Gastroesophageal sphincter (tissue), 4 donors: ENCODE results near the gene SQSTM1. TPM values are rescaled to one million over a fixed set of nuclear protein-coding genes. Genes with fewer than 3 reads are reported as not detected.
"Not testable (repeated sequence)": the region's sequence is repeated elsewhere in the genome, so short reads cannot be mapped to it uniquely, and the experiment has no call there.

ENCODE experiments used
- ATAC-seq: fragments of 150-250 bp; one replicate; pipeline ENCODE4 v1.9.1; 2016; ENCODE audit warnings: mild to moderate bottlenecking, moderate library complexity
- H3K27ac ChIP-seq, 4 donors: fragments of 200-600 bp; sonication (generic) in 3 of 4; 1 replicate in 3 of 4; 2 replicates in 1 of 4; pipeline ENCODE4 v1.5.1; 2016 to 2019
- H3K27me3 ChIP-seq: fragments of 200-600 bp; sonication (generic); one replicate; pipeline ENCODE4 v1.5.1; 2019
- H3K36me3 ChIP-seq, 2 donors: fragments of 200-600 bp; sonication (generic); one replicate each; pipeline ENCODE4 v1.5.1; 2019; ENCODE audit warnings: control low read depth in 1 of 2
- H3K4me1 ChIP-seq, 3 donors: fragments of 200-600 bp; sonication (generic); 1 replicate in 2 of 3; 2 replicates in 1 of 3; pipeline ENCODE4 v1.5.1; 2016 to 2019; ENCODE audit warnings: control low read depth in 2 of 3
- H3K4me3 ChIP-seq, 2 donors: fragments of 200-600 bp; sonication (generic); one replicate each; pipeline ENCODE4 v1.5.1; 2019; ENCODE audit warnings: mild to moderate bottlenecking in 1 of 2, moderate library complexity in 1 of 2
- H3K9me3 ChIP-seq, 3 donors: fragments of 200-600 bp; sonication (generic); one replicate each; pipeline ENCODE4 v1.5.1; 2017 to 2019; ENCODE audit warnings: control low read depth in 2 of 3
- EP300 ChIP-seq: sonication (generic); formaldehyde crosslinking; IDR thresholded peaks from one replicate; pipeline ENCODE4 v1.6.1; 2017; ENCODE audit warnings: antibody characterized with exemption, mild to moderate bottlenecking
- POLR2A ChIP-seq, 2 donors: fragments of 450-650 bp; IDR thresholded peaks; one replicate each; pipeline ENCODE4 v1.6.1; 2017; ENCODE audit warnings: antibody characterized with exemption in 2 of 2, mild to moderate bottlenecking in 2 of 2, moderate library complexity in 1 of 2
- POLR2AphosphoS5 ChIP-seq: sonication (generic); formaldehyde crosslinking; IDR thresholded peaks from one replicate; pipeline ENCODE4 v1.6.1; 2017; ENCODE audit warnings: antibody characterized with exemption
- WGBS, 2 donors: methylation state at CpG; one replicate each; pipeline ENCODE4 v1.1.5; 2018; ENCODE audit warnings: low coverage in 1 of 2; 5-methylcytosine and 5-hydroxymethylcytosine counted together
- total RNA-seq, 4 donors: library from RNA; depleted of rRNA; stranded (reverse); fragments of >200 nt; gene quantifications; one replicate each; pipeline ENCODE4 v1.1.0, GENCODE V29; 2016
- TF ChIP-seq, protein P1 (sequence below), 4 experiments: fragments of 200-600 bp in 2 of 4; fragments of 450-650 bp in 2 of 4; sonication (generic) in 1 of 4; IDR thresholded peaks; one replicate each; pipeline ENCODE4 v1.5.1; 2017 to 2019; ENCODE audit warnings: antibody characterized with exemption in 4 of 4, mild to moderate bottlenecking in 2 of 4, moderate library complexity in 2 of 4

Gene SQSTM1
- total RNA-seq, 4 donors from 2014 or later = 305 to 485 (median 408) TPM

DNA sequence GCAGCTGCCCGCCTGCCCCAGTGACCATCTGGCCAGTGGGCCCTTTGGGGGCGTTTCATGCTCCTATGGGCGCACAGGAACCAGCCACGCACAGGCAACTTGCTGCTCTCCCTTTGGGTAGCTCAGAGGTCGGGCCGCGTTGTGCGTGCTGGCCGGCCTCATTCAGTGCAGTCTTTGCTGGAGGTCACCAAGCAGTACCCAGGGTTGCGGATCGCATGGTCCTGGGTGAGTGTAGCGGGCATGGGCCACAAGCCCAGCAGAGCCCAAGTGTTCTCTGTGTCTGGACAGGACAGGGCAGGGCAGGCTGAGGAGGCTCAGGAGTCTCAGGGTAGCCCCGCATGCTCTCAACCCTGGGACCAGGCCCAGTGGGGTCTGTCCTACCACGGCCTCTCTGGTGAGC, 47.8 kb downstream of the SQSTM1 start:
- H3K36me3 ChIP-seq = peaks cover 0 to 98% of the 10 kb centered on the region in 2 donors
- WGBS, 2 donors = no CpG with 5 or more reads among the region's 14 CpGs
- no peak for ATAC-seq
- H3K27ac ChIP-seq = no peak overlapping the region
- no peaks in the 10 kb centered on the region for H3K27me3 ChIP-seq
- H3K4me3 ChIP-seq = no peak overlapping the region
- no peaks in the 10 kb centered on the region for H3K9me3 ChIP-seq
- TF ChIP-seq POLR2A (IDR thresholded peaks at IDR 0.05) (no peak), POLR2AphosphoS5 (no peak)
- TF ChIP-seq, protein P1, sequence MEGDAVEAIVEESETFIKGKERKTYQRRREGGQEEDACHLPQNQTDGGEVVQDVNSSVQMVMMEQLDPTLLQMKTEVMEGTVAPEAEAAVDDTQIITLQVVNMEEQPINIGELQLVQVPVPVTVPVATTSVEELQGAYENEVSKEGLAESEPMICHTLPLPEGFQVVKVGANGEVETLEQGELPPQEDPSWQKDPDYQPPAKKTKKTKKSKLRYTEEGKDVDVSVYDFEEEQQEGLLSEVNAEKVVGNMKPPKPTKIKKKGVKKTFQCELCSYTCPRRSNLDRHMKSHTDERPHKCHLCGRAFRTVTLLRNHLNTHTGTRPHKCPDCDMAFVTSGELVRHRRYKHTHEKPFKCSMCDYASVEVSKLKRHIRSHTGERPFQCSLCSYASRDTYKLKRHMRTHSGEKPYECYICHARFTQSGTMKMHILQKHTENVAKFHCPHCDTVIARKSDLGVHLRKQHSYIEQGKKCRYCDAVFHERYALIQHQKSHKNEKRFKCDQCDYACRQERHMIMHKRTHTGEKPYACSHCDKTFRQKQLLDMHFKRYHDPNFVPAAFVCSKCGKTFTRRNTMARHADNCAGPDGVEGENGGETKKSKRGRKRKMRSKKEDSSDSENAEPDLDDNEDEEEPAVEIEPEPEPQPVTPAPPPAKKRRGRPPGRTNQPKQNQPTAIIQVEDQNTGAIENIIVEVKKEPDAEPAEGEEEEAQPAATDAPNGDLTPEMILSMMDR (IDR thresholded peaks at IDR 0.05) = no peak
- no peaks in the 10 kb centered on the region for H3K4me1 ChIP-seq

DNA sequence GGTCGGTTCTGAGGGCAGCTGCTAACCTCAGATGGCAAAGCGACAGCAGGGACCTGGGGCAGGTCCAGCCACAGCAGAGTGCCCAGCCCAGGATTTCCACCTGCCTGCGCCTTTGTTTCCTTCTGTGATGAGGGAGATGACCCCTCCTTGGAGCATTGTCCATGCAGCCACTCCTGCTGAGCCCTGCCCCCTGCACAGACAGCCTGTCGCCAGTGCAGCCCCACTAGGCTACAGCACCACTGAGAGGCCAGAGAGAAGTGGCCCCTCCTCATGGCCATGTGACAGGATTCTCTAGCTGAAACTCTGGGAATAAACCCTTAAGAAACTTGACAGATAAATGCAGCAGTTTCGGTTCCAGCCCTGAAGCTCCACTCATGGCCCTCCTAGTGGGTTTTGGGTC, 48.4 kb downstream of the SQSTM1 start:
- Histone ChIP-seq H3K4me1 (no peaks in the 10 kb centered on the region), H3K36me3 (peaks cover 0 to 98% of the 10 kb centered on the region in 2 donors), H3K27me3 (no peaks in the 10 kb centered on the region), H3K9me3 (no peaks in the 10 kb centered on the region), H3K27ac (no peak overlapping the region), H3K4me3 (no peak overlapping the region)
- no peak for ATAC-seq
- 100% methylated on average over 1 of the region's 5 CpGs; no CpG with 5 or more reads in 1 of the 2 donors for WGBS, 2 donors
- no peak for TF ChIP-seq EP300
- TF ChIP-seq, protein P1 (IDR thresholded peaks at IDR 0.05) = no peak
- no peak for TF ChIP-seq POLR2AphosphoS5
- TF ChIP-seq POLR2A (IDR thresholded peaks at IDR 0.05) = no peak

DNA sequence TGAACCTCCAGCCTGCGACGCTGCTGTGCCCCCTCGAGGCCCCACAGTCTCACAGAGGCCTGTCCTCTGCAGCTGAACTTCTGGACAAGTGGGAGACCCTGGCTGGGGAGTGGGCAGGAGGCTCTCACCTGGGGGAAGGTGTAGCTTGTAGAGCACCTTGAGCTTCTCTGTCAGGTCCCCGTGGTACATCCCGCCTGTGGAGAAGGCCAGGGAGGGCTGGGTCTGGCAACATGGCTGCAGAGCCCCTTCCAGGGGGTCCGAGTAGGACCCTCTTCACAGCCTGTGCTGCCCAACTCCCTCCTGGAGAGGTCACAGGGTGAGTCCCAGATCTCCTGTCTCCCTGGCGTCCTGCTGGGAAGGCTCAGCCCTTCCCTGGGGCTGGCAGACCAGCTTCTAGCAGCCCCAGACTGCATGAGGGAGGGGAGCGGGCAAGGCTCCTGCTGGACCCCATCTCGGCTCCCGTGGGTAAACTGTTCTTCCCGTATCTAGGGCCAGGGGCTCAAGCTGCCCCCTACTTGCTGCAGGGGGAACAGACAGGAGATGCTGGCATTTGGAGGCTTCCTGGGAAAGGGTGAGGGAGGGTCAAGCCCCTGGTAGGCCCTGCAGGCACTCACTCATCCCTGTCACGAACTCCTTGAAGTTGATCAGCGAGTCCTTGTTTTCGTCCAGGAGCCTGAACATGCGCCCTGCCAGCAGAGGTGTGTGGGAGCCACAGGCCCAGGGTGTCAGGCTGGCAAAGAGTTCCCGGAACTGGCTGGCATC, 49.1 kb downstream of the SQSTM1 start:
- WGBS, 2 donors = no CpG with 5 or more reads among the region's 16 CpGs
- TF ChIP-seq, protein P1 (IDR thresholded peaks at IDR 0.05) = no peak
- no peak for TF ChIP-seq POLR2AphosphoS5
- TF ChIP-seq POLR2A (IDR thresholded peaks at IDR 0.05) = no peak
- no peak for TF ChIP-seq EP300
- Histone ChIP-seq H3K36me3 (peaks cover 0 to 98% of the 10 kb centered on the region in 2 donors), H3K27ac (no peak overlapping the region), H3K4me3 (no peak overlapping the region), H3K27me3 (no peaks in the 10 kb centered on the region), H3K9me3 (no peaks in the 10 kb centered on the region), H3K4me1 (no peaks in the 10 kb centered on the region)
- no peak for ATAC-seq

DNA sequence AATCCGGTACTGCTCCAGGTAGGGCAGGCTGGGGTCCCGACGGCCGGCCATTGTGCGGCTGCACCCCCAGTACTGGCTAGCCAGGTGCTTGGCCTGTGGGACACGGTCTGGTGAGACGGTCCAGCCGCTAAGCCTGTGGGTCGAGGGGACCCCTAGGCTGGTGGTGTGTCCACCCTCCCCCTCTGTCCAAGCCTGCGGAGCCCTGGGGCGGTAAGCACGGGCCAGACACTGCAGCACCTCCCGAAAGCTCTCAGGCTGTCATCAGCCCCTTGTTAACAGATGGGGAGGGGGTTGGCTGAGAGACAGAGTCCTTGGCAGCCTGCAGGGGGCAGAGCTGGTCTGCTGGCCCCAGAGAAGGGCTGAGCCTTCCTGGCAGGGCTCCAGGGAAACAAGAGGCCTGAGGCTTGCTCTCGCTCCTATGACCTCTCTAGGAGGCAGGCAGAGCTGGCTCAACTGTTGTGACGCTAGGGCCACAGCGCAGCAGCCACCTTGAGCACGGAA, 49.7 kb downstream of the SQSTM1 start:
- Histone ChIP-seq H3K9me3 (no peaks in the 10 kb centered on the region), H3K4me3 (no peak overlapping the region), H3K27ac (no peak overlapping the region), H3K27me3 (no peaks in the 10 kb centered on the region), H3K4me1 (no peaks in the 10 kb centered on the region), H3K36me3 (peaks cover 0 to 98% of the 10 kb centered on the region in 2 donors)
- ATAC-seq = peak; percentile 21
- TF ChIP-seq EP300 = no peak
- no peak for TF ChIP-seq POLR2AphosphoS5
- TF ChIP-seq POLR2A (IDR thresholded peaks at IDR 0.05) = no peak
- TF ChIP-seq, protein P1 (IDR thresholded peaks at IDR 0.05) = peak in 1 of 4 experiments; percentile 28
- 81% methylated on average over 2 of the region's 17 CpGs; no CpG with 5 or more reads in 1 of the 2 donors for WGBS, 2 donors

DNA sequence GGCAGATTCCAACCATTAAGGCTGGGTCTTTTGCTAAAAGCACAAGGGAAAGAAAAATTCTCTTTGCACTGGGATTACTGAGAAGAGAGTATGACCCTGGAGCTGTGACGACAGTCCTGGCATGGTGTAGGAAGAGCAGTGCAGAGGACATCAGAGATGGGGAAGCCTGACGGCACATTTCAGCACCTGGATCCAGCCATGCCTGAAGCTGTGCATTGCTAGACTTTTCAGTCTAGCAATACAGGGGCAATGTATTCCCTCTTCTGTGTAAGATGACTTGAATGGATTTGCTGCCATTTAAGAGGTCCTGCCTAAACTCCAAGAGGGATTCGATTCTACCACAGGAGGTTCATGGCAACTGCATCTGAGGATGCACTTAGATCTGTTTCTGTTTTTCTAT, 50.2 kb downstream of the SQSTM1 start:
- Histone ChIP-seq H3K4me1 (no peaks in the 10 kb centered on the region), H3K27me3 (no peaks in the 10 kb centered on the region), H3K36me3 (peaks cover 0 to 98% of the 10 kb centered on the region in 2 donors), H3K4me3 (no peak overlapping the region), H3K9me3 (no peaks in the 10 kb centered on the region), H3K27ac (no peak overlapping the region)
- WGBS, 2 donors = 90 to 96% methylated on average over 2 to 3 of the region's 3 CpGs
- TF ChIP-seq, protein P1 (IDR thresholded peaks at IDR 0.05) = no peak
- TF ChIP-seq POLR2AphosphoS5 (no peak), EP300 (no peak), POLR2A (IDR thresholded peaks at IDR 0.05) (no peak)
- ATAC-seq = no peak

DNA sequence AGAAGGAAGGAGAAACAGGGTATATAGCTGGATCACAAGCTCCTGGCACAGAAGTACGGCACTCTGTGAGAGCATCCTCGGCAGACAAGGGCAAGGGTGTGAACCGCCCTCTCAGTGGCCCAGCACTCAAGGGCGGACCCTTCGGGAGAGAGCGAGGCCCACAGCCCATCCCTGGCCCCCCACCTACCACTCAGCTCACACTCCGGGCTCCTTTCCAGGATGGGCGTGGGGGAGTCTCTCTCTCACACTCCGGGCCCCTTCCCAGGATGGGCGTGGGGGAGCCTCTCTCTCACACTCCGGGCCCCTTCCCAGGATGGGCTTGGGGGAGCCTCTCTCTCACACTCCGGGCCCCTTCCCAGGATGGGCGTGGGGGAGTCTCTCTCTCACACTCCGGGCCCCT, 50.8 kb downstream of the SQSTM1 start:
- not testable (repeated sequence) for H3K4me1 ChIP-seq, H3K27me3 ChIP-seq, ATAC-seq, H3K9me3 ChIP-seq, H3K4me3 ChIP-seq, H3K27ac ChIP-seq
- H3K36me3 ChIP-seq = peaks cover 0 to 98% of the 10 kb centered on the region in 2 donors
- 80% methylated on average over 1 of the region's 14 CpGs for WGBS, 2 donors
